ENCODE results near the gene CST6.
"Not testable (repeated sequence)": the region's sequence is repeated elsewhere in the genome, so short reads cannot be mapped to it uniquely, and the experiment has no call there.

CST6 gene

GRCh38 chr11:65982824-65983588 lies 28.8 kb upstream of the CST6 start:
- no peak overlapping the region for H3K27ac ChIP-seq
- no peak for DNase-seq (ENCODE audit: low read depth, low spot score)

GRCh38 chr11:65983589-65983987 lies 28.2 kb upstream of the CST6 start:
- no peak overlapping the region for H3K27ac ChIP-seq
- no peak for DNase-seq (ENCODE audit: low read depth, low spot score)

- H3K27ac ChIP-seq = no peak overlapping the region
- DNase-seq (ENCODE audit: low read depth, low spot score) = no peak
These were observed 24.5 kb upstream of the CST6 start for GRCh38 chr11:65987336-65987735.

DNA sequence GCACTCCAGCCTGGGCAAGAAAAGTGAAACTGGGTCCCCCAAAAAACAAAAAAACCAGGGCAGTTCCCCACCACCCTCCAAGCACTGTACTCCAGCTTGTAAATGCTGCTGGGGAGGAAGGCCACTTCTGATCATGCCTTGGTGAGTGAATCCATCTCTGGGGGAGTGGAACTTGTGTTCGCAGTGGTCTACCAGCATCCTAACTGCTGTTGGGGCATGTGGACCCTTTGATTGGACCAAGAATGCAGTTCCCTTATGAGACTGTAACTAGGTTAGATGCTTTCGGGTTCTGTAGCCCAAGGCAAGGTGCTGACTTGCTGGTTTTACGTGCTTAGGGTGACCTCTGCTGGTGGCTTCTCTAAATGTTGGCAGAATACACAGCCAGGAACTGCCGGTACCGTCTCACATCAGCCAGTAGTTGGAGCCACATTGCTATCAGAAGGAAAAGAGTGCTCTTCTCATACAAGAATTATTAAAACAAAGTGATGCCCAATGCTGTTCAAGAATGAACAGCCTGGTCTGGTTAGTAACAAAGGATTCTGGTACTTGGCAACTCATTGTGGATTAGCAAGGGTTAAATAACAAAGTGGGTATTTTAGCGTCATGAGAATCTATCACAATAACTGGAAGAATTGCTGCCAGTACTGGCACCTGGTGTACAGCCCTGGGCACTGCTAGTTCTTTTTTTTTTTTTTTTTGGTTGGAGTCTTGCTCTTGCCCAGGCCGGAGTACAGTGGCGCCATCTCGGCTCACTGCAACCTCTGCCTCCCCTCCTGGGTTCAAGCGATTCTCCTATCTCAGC lies 22.8 kb upstream of the CST6 start:
- peak; percentile 60 for DNase-seq (ENCODE audit: low read depth, low spot score)

DNA sequence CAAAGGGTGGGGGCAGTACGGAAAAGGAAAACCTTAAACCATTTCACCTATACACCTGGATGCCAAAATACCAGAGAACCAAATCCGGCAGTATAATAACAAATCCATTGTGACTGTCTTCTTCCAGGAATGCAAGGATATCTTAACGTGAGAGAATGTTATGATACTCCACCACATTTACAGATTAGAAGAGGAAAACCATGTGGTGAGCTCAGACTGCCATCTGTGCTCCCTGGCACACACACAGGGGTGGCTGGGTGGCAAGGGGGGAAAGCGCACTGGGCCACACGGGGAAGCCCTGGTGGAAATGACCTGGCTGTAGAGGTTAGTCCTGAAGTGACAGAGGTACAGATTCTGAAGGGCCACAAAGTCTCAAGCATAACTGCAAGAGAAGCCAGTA lies 19.8 kb upstream of the CST6 start:
- no peak for DNase-seq (ENCODE audit: low read depth, low spot score)

More for the DNA sequence above, 22.8 kb upstream of the CST6 start:
- H3K27ac ChIP-seq = no peak overlapping the region

DNA sequence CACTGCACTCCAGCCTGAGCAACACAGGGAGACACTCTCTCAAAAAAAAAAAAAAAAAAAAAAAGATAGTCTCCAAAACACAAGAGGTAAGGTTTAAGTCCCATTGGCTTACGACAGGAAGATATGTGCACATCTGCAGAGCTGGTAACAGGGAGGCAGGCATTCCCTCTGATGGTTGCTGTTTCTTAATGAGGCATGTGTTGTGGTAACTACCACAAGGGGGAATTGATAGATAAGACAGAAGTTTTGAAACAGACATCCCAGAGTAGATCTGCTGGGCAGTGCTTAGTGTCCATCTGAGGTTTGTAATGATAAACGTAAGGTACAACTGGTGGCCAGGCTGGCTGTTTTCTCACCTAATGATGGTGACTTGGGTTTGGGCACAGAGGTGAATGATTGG lies 14.5 kb upstream of the CST6 start:
- no peak overlapping the region for H3K27ac ChIP-seq
- DNase-seq (ENCODE audit: low read depth, low spot score) = no peak

More for the DNA sequence above, 19.8 kb upstream of the CST6 start:
- H3K27ac ChIP-seq = no peak overlapping the region

GRCh38 chr11:66001942-66002647 lies 9.7 kb upstream of the CST6 start, which contains the start of the genes BANF1 and EIF1AD:
Gene BANF1 (plus strand): TSS chr11:66002503. CDS start chr11:66003251, 748 bp downstream.
Gene EIF1AD (minus strand): TSS chr11:66002157. CDS start chr11:66000389, 1,768 bp downstream.
- peak within 1 kb of the TSS; percentile 96 for H3K27ac ChIP-seq
- peak; percentile 84 for DNase-seq (ENCODE audit: low read depth, low spot score)

DNA sequence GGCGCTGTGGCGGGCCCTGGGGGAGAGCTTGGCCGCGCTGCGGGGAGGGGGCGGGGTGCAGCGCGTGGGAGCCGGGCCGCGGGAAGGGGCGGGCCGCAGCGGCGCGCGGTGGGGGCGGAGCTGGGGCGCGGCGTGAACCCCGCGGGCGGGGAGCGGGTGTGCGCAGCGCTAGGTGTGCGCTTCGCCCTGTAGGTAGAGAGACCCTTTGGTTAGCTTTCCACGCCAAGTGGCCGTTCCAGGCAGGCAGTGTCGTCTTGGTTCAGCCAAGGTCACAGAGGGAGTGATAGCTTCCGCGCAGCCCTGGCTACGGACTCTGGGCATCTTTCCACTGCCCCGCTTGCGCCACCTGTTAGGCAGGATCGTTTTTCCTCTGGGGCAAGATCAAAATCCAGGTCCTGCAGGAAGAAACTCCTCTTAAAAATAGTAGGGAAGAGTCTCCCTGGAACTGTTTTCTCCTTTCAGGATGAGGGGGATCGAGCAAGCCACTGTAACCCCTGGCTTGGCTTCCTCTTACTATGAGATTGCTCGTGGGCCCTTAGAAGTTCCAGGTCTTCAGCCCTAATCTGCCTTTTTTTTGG lies 9.1 kb upstream of the CST6 start:
- DNase-seq (ENCODE audit: low read depth, low spot score) = no peak
- H3K27ac ChIP-seq = peak overlapping the region; percentile 96

GRCh38 chr11:66003291-66003690 lies 8.5 kb upstream of the CST6 start:
- no peak for DNase-seq (ENCODE audit: low read depth, low spot score)
- H3K27ac ChIP-seq = peak overlapping the region; percentile 96

GRCh38 chr11:66004186-66004585 lies 7.6 kb upstream of the CST6 start:
- H3K27ac ChIP-seq = no peak overlapping the region
- DNase-seq (ENCODE audit: low read depth, low spot score) = no peak

DNA sequence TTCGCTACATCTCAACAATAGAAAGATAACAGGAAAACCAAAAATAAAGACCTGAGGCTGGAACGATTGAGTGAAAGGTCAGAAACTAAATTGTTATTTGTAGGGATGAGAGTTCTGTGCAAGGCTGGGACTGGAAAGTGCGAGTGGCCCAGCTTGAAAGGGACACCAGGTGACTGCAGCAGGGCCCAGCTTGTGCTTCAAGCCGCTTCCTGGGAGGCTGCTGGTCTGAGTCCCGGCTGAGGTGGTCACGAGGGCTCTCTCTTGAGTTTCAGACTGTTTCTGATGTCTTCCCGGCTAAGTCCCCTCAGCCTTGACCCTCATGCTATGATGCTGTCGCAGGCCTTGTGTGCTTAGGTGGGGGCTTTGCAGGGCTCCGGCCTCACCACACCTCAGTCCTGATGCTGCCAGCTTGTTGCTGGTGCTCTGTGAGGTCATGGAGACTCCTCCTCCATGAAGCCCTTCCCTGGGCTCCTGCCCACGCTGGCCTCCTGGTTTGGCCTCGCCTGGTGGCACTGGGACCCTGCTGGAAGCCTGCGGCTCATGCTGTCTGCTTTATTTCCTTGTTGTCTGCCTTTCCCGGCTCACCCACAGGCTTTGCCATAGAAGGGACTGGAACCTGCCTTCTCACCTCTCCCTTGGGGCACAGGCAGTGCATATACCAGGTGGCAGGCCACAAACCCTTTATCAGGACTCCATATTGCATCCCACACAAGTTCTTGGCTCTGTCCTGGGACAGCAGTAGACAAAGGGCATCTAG lies 5.5 kb upstream of the CST6 start:
- no peak overlapping the region for H3K27ac ChIP-seq

GRCh38 chr11:66006891-66007176 lies 5.0 kb upstream of the CST6 start:
- no peak for DNase-seq (ENCODE audit: low read depth, low spot score)
- no peak overlapping the region for H3K27ac ChIP-seq

More for the DNA sequence above, 5.5 kb upstream of the CST6 start:
- no peak for DNase-seq (ENCODE audit: low read depth, low spot score)

DNA sequence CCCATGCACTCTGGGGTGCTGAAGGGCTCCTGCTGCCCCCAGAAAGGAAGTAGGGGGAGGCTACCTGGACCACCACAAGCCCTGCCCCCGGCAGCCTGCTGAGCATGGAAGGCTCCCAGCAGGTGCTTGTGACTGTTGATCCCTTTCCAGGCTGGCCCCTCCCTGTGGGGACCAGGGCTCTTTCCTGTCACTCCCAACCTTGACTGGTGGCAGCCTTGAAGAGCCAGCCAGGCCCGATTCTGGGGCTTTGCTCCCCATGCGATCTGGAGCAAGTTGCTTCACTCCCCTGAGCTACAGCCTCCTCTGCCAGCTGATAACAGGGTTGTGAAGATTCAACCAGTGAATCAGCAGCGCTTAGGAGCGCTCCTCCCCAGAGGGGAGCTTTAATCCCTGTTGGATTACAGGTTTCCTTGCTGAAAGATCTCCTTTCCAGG lies 4.6 kb upstream of the CST6 start:
- H3K27ac ChIP-seq = no peak overlapping the region
- no peak for DNase-seq (ENCODE audit: low read depth, low spot score)

GRCh38 chr11:66008095-66008467 lies 3.7 kb upstream of the CST6 start:
- peak overlapping the region; percentile 55 for H3K27ac ChIP-seq

GRCh38 chr11:66008468-66009101 lies 3.2 kb upstream of the CST6 start:
- no peak for DNase-seq (ENCODE audit: low read depth, low spot score)

More at GRCh38 chr11:66008095-66008467, 3.7 kb upstream of the CST6 start:
- DNase-seq (ENCODE audit: low read depth, low spot score) = no peak

GRCh38 chr11:66010036-66010435 lies 1.8 kb upstream of the CST6 start:
- DNase-seq (ENCODE audit: low read depth, low spot score); H3K27ac ChIP-seq: not testable (repeated sequence)

More at GRCh38 chr11:66008468-66009101, 3.2 kb upstream of the CST6 start:
- peak overlapping the region; percentile 55 for H3K27ac ChIP-seq

- H3K27ac ChIP-seq = peak overlapping the region; percentile 80
- DNase-seq (ENCODE audit: low read depth, low spot score) = peak; percentile 97
These were observed 496 bp upstream of the CST6 start for GRCh38 chr11:66011239-66011784.

GRCh38 chr11:66012371-66012945 lies 650 bp downstream of the CST6 start:
- DNase-seq (ENCODE audit: low read depth, low spot score) = no peak
- peak overlapping the region; percentile 80 for H3K27ac ChIP-seq

All from epithelial cell of prostate (primary cell).